GM12892 (cell line): ENCODE data around the gene CSPG4.

Experiments used
- POLR2A ChIP-seq: IDR thresholded peaks from 2 replicates; pipeline ENCODE4 v1.6.1; 2011; ENCODE audit warnings: low read depth, low read length, control low read depth
- TAF1 ChIP-seq: IDR thresholded peaks from 2 replicates; pipeline ENCODE4 v1.6.1; 2011; ENCODE audit warnings: low read depth, mild to moderate bottlenecking, control low read depth, low read length, borderline replicate concordance

DNA sequence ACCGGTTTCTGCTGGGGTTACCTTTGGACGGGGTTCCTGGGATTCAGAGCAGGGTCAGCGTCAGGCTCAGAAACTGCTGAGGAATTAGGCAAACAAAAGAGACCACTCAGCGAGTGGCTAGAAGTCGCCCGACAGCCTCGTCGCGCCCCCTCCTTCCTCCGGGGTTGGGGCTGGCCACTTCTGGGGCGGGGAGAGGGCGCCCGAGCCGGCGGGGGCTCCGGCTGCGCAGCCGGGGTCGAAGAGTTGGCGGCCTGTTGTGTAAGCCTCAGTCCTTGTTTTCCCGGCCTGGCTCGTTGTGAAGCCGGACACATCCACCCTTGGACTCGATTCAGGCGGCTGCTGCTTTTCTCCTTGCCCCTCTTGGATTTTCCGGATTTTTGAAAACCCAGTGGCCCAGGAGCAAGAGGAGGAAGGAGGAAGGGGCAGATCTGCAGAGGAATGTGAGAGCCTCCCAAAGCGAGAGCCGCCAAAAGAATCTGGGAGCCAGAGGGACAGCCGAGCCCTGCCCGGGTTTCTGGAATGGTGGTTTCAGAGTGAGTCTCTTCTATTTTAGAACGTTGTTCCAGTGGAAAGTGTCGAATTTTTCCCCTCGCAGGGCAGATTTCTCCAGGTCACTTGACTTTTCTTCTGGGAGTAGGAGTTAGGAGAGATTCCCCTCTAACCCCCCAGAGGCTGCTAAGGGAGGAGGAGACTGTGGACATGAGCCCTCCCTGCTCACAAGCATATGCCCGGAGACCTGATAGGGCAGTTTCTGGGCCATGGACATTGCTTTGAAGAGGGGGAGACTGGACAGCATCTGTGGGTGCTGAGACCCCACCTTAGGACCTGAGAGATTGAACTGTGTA is 64.3 kb downstream of the CSPG4 start:
- TF ChIP-seq TAF1 (no peak), POLR2A (no peak)
